GM21381 (cell line): ENCODE measurements around the gene MIEN1.
"Not testable (repeated sequence)": the region's sequence is repeated elsewhere in the genome, so short reads cannot be mapped to it uniquely, and the experiment has no call there.

Experiments
- ATAC-seq: cut with Tn5 transposase; IDR thresholded peaks from one replicate; pipeline ENCODE4 v1.9.1; 2021; ENCODE audit warnings: mild to moderate bottlenecking, moderate library complexity; ENCODE audit not compliant: unreplicated experiment

Gene MIEN1

GRCh38 chr17:39719563-39720355, 10.6 kb downstream of the MIEN1 start:
- no peak for ATAC-seq

GRCh38 chr17:39717660-39718059, 12.7 kb downstream of the MIEN1 start:
- no peak for ATAC-seq

DNA sequence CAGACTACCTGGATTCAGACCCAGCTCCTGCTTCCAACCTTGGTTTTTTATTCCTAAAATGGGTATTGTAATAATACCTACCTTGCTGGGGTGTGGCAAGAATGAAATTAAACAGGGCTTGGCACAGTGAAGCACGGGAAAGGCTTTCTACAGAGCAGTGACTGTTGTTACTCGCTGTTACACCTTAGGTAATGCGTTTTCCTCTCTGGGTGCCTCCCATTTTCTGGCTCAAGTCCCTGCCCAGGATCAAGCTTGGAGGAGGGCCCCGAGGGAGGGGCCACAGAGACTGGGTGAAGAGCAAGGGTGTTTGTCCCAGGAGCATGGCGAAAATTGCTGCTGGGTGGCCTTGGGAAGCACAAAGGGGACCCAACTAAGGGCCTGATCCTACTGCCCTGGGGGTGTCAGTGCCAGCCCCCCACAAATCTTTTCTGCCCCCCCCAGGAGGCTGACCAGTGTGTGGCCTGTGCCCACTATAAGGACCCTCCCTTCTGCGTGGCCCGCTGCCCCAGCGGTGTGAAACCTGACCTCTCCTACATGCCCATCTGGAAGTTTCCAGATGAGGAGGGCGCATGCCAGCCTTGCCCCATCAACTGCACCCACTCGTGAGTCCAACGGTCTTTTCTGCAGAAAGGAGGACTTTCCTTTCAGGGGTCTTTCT, 13.3 kb downstream of the MIEN1 start:
- ATAC-seq = no peak

DNA sequence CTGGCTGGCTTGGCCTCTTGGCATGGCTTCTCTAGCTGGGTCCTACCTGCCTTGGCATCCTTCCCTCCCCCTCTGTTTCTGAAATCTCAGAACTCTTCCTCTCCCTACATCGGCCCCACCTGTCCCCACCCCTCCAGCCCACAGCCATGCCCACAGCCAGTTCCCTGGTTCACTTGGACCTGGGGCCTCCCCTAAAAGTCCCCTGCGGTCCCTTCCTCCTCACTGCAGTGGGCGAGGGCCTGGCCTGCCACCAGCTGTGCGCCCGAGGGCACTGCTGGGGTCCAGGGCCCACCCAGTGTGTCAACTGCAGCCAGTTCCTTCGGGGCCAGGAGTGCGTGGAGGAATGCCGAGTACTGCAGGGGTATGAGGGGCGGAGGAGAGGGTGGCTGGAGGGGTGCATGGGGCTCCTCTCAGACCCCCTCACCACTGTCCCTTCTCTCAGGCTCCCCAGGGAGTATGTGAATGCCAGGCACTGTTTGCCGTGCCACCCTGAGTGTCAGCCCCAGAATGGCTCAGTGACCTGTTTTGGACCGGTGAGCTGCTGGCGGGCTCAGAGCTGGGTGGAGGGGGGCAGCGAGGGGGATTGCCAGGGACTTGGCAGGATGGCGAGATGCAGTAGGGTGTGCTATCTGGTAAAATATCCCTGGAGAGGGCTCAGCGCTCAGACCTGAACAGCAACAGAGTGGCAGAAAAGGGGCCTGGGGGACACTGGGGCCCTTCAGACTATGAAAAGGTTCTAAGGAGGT, 14.1 kb downstream of the MIEN1 start:
- no peak for ATAC-seq

DNA sequence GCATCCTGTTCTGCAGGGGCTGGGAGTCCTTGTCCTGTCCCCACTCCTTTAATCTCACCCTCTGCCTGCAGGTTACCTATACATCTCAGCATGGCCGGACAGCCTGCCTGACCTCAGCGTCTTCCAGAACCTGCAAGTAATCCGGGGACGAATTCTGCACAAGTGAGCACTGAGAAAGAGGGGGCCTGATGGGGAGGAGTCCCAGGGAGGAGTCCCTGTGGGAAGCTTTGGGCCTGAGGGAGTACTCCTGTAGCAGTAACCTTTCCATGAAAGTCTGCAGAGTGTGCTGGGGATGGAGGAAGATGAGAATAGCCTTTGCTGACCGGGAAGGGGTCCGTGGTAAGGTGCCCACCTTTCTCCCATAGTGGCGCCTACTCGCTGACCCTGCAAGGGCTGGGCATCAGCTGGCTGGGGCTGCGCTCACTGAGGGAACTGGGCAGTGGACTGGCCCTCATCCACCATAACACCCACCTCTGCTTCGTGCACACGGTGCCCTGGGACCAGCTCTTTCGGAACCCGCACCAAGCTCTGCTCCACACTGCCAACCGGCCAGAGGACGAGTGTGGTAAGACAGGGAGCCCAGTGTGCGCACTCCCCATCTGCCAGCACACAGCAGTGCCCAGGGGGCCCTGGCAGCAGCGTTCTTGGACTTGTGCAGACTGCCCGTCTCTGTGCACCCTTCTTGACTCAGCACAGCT, 14.8 kb downstream of the MIEN1 start:
- ATAC-seq = no peak

- ATAC-seq = no peak
Measured at GRCh38 chr17:39714234-39714633, 16.1 kb downstream of the MIEN1 start.

- ATAC-seq = no peak
Measured at GRCh38 chr17:39711851-39712250, 18.5 kb downstream of the MIEN1 start.

DNA sequence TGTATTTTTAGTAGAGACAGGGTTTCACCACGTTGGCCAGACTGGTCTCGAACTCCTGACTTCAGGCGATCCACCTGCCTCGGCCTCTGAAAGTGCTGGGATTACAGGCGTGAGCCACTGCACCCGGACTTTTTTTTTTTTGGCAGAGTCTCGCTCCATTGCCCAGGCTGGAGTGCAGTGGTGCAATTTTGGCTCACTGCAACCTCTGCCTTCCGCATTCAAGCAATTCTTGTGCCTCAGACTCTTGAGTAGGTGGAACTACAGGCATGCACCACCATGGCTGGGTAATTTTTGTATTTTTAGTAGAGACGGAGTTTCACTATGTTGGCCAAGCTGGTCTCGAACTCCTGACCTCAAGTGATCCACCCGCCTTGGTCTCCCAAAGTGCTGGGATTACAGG, 19.3 kb downstream of the MIEN1 start:
- ATAC-seq = not testable (repeated sequence)

DNA sequence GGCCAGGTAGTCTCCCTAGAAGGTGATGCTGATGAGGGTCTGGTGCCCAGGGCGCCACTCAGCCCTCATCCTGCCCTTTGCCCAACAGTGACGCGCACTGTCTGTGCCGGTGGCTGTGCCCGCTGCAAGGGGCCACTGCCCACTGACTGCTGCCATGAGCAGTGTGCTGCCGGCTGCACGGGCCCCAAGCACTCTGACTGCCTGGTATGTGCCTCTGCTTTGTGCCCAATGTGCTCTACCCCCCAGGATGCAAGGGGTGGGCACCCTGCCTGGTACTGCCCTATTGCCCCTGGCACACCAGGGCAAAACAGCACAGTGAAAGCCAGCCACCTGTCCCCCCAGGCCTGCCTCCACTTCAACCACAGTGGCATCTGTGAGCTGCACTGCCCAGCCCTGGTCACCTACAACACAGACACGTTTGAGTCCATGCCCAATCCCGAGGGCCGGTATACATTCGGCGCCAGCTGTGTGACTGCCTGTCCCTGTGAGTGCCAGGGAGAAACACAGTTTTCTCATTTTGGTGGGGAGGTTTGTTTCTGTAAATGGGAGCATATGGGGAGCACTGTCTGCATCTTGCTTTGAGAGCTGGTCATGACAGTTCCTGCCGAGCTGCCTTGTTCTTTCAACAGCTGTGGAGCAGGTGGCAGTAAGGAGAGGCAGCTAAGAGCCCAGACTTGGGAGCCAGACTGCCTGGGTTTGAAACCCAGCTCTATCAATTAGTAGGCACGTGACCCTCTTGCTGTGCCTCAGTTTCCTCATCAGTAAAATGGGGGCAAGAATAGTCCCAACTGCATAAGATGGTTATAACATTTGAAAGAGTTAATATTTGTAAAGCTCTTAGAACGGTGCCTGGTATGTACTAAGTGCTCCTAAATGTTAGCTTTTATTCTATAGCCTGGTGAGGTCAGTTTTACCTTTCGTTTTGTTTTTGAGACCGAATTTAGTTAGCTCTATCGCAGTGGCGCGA, 20.1 kb downstream of the MIEN1 start:
- ATAC-seq = no peak

GRCh38 chr17:39709319-39709997, 20.9 kb downstream of the MIEN1 start:
- no peak for ATAC-seq

DNA sequence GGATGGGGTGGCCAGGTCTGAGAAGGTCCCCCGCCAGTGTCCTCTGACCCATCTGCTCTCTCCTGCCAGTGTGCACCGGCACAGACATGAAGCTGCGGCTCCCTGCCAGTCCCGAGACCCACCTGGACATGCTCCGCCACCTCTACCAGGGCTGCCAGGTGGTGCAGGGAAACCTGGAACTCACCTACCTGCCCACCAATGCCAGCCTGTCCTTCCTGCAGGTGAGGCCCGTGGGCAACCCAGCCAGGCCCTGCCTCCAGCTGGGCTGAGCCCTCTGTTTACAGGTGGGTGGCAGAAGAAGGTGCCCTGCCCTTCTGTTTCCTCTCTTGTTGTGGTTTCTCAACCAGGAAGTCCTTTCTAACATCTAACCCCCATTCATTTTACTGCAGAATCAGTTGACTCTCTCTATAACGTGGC, 23.4 kb downstream of the MIEN1 start:
- no peak for ATAC-seq

DNA sequence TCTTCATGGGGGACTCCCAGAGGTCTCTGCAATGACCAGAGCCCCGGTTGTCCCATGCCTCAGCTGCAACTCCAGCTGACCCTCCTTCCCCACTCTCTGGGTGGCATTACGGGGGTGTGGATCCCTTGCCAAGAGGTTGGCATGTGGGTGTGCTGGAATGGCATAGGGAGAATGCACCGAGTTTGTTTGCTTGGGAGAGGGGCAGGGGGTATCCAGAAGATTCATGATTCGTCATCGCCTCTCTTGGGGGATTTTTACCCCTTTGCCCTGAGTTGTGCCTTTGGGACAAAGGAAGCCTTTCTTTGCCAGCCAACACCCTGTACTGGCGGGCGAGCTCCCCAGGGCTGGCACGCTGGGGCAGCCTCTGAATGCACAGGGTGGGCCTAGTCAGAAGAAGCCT, 23.9 kb downstream of the MIEN1 start:
- ATAC-seq = no peak

GRCh38 chr17:39705786-39706348, 24.5 kb downstream of the MIEN1 start:
- ATAC-seq = no peak

GRCh38 chr17:39704821-39705551, 25.3 kb downstream of the MIEN1 start:
- ATAC-seq = no peak

DNA sequence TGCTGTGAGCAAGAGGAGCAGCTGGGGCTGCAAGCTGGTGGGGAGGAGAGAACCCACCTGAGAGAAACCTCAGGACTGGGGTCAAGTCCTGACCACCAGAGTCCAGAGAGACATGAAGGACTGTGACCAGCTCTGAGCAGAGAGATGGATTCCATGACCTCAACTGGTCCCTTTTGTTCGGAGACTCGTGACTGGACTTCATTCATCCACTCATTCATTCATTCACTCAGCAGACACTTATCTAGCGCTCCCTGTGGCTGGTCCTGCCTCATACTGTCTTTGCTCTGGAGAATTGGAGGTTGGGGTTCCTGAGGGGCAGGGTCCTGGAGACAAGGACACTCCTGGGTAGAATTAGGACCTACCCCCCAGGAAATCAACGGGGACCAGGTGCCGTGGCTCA, 26.4 kb downstream of the MIEN1 start:
- ATAC-seq = no peak

DNA sequence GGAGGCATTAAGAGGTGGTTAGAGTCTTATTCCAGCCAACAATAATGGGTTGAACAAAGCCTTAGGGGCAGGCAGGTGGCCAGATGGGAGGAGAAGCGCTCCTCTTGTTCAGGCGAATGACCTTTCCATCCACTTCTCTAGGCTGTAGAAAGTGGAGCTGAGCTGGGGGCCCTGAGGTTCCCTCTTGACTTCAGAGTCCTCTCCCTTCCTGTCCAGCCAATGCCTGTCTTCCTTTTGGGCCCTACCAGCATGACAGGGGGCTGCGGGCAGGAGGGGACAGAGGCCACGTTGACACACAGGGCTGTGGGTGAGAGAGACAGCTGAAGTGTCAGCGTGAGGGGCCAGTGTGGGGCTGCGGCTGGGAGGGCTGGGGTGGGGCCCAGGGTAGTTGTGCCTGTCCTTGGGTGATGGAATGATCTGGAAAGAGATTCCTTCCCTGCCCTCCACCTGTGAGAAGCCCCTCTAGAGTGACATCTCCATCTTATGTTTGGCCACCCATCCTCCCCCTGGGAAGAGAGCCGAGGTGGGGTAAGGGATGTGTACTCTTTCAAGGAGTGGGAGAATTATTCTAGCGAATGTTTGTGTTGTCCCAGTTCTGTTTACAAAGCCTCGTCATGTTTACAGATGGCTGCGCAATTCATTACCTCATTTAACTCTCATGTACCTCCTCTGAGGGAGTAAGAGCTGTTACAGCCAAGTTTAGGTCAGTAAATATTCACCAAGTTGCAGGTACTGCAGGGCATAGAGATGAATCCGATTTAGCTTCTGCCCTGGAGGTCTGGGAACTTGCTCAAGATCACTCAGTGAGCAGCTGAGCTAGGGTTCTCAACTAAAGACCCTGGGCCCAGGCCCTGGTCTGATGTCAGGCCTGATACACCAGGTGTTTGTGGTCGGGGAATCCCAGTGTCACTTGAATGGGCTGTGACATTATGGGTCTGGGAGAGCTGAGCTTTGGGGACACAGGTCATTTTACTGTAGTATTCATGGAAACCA, 27.1 kb downstream of the MIEN1 start:
- no peak for ATAC-seq

DNA sequence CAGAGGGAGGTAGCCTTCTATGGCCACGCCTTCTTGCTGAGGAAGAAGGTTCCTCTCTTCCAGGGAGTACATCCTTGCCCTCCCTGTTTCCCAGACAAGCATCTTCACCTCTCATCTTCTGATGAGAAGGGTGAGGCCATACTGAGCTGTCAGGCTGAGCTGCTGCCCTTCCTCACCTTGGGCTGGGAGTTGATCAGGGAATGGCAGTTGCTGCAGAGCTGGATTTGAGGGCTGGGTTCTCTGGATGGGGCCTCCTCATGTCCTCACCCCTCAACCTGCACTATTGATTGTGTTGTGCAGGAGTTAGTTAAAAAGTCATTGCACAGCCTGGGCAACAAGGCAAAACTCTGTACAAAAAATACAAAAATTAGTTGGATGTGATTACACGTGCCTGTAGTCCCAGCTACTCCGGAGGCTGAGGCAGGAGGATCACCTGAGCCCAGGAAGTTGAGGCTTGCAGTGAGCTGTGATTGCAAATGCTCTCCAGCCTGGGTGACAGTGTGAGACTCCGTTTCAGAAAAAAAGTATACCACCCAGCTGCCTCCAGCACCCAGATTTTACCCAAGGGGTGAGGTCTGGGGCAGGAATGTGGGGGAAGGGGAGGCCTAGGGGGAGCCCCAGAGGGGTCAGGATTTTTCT, 28.4 kb downstream of the MIEN1 start:
- no peak for ATAC-seq
